Measurements from ENCODE around the gene AGO4.
"Not testable (repeated sequence)": the region's sequence is repeated elsewhere in the genome, so short reads cannot be mapped to it uniquely, and the experiment has no call there.

GRCh38 chr1:35812754-35813153 lies 4.9 kb downstream of the AGO4 start:
- TF ChIP-seq, protein P1, sequence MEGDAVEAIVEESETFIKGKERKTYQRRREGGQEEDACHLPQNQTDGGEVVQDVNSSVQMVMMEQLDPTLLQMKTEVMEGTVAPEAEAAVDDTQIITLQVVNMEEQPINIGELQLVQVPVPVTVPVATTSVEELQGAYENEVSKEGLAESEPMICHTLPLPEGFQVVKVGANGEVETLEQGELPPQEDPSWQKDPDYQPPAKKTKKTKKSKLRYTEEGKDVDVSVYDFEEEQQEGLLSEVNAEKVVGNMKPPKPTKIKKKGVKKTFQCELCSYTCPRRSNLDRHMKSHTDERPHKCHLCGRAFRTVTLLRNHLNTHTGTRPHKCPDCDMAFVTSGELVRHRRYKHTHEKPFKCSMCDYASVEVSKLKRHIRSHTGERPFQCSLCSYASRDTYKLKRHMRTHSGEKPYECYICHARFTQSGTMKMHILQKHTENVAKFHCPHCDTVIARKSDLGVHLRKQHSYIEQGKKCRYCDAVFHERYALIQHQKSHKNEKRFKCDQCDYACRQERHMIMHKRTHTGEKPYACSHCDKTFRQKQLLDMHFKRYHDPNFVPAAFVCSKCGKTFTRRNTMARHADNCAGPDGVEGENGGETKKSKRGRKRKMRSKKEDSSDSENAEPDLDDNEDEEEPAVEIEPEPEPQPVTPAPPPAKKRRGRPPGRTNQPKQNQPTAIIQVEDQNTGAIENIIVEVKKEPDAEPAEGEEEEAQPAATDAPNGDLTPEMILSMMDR (conservative IDR thresholded peaks at IDR 0.05 in 1 of 2, IDR thresholded peaks at IDR 0.05 in 1 of 2; ENCODE audit: extremely low read depth in 1 of 2, insufficient read depth in 1 of 2, low read depth in 1 of 2, low read length in 2 of 2) = not testable (repeated sequence)
- not testable (repeated sequence) for TF ChIP-seq EZH2 (IDR thresholded peaks at IDR 0.05; ENCODE audit: borderline replicate concordance, low read length)

Data from mammary epithelial cell (primary cell).